Measurements from ENCODE around the gene AAGAB. TPM values are rescaled to one million over a fixed set of nuclear protein-coding genes. Genes with fewer than 3 reads are reported as not detected.

The AAGAB gene
- total and polyA plus RNA-seq, 2 donors (not counting 1 experiment from before 2014, with no cell fraction given) = 55.8 to 62.5 TPM

DNA sequence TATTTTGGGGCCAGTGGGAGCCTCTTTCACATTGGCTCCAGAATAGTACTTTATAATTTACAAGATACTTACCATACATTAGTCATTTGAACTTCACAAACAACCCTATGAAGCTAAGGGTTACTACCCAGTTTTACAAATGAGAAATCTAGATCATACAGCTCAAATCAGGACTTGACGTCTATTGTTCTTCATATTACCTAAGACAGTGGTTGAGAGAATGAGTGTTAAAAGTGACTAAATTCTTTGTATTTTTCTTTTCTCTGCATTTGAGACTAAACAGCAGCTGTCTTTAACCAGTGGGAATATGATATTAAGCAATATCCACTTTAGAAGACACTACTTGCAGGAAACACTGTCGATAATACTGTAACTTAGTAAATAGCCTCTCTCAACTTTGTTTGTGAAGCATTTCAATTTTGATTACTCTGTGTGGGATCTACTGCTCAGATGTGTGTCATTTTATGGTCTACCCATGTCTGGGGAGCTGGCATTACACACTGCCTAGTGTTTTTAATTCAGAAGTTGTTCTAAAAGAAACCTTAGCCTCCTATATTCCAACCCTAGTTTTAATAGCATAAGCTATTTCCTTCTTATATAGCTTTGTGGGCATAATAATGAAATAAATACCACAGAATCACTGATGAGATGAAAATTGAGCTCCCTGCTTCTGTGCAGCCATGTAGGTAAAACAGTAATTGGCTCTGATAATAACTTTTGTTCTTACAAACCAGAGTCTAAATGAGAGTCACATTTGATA, 46.0 kb upstream of the AAGAB start:
- no peak overlapping the region for H3K4me2 ChIP-seq (ENCODE audit: extremely low read depth, insufficient read depth, low read length)
- H3K9me3 ChIP-seq (ENCODE audit: control insufficient read depth, insufficient read depth, low read depth, low read length) = no peaks in the 10 kb centered on the region
- H3K27me3 ChIP-seq (ENCODE audit: control insufficient read depth, insufficient read depth, low read length) = no peaks in the 10 kb centered on the region
- DNase-seq (ENCODE audit: low read depth in 2 of 2) = no peak
- no peaks in the 10 kb centered on the region for H4K20me1 ChIP-seq (ENCODE audit: control insufficient read depth, extremely low read depth, insufficient read depth, low read length)
- no peak overlapping the region for H3K4me3 ChIP-seq (replicated peaks in 1 of 4; ENCODE audit: control extremely low read depth in 1 of 4, insufficient read depth in 1 of 4, low read depth in 3 of 4, low read length in 4 of 4)
- no peaks in the 10 kb centered on the region for H3K79me2 ChIP-seq (ENCODE audit: control insufficient read depth, insufficient read depth, low read length)
- H2AFZ ChIP-seq (ENCODE audit: low read length) = no peak overlapping the region
- no peak for TF ChIP-seq EZH2 (IDR thresholded peaks at IDR 0.05; ENCODE audit: low read length, missing control alignments)
- TF ChIP-seq, protein P1, sequence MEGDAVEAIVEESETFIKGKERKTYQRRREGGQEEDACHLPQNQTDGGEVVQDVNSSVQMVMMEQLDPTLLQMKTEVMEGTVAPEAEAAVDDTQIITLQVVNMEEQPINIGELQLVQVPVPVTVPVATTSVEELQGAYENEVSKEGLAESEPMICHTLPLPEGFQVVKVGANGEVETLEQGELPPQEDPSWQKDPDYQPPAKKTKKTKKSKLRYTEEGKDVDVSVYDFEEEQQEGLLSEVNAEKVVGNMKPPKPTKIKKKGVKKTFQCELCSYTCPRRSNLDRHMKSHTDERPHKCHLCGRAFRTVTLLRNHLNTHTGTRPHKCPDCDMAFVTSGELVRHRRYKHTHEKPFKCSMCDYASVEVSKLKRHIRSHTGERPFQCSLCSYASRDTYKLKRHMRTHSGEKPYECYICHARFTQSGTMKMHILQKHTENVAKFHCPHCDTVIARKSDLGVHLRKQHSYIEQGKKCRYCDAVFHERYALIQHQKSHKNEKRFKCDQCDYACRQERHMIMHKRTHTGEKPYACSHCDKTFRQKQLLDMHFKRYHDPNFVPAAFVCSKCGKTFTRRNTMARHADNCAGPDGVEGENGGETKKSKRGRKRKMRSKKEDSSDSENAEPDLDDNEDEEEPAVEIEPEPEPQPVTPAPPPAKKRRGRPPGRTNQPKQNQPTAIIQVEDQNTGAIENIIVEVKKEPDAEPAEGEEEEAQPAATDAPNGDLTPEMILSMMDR (conservative IDR thresholded peaks at IDR 0.05 in 1 of 2, IDR thresholded peaks at IDR 0.05 in 1 of 2; ENCODE audit: low read depth in 1 of 2, low read length in 2 of 2) = no peak
- H3K4me1 ChIP-seq (ENCODE audit: control insufficient read depth, extremely low read depth, insufficient read depth, low read length) = no peaks in the 10 kb centered on the region
- no peaks in the 10 kb centered on the region for H3K36me3 ChIP-seq (ENCODE audit: control insufficient read depth, insufficient read depth, low read length)
- H3K27ac ChIP-seq (ENCODE audit: insufficient read depth, low read length) = no peak overlapping the region
- no peak overlapping the region for H3K9ac ChIP-seq (ENCODE audit: insufficient read depth, low read length)

DNA sequence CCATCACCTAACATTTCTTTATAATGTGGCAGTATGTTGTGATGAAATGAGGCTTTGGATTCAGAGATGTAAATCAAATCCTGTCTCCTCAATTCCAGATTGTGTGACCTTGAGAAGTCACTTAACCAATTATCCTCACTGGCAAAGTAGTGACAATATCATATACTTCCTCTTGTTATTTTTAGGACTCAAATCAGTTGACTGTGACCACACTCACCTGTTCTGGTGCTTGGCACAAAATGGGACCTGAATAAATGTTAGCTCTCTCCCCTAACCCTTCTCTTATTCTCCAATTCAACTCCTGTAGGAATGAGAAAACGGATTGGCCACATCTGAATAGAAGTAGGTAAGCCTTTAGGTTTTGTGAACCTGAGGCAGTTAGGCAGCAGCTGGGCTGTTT, 42.2 kb upstream of the AAGAB start:
- H2AFZ ChIP-seq (ENCODE audit: low read length) = no peak overlapping the region
- DNase-seq (ENCODE audit: low read depth in 2 of 2) = no peak

DNA sequence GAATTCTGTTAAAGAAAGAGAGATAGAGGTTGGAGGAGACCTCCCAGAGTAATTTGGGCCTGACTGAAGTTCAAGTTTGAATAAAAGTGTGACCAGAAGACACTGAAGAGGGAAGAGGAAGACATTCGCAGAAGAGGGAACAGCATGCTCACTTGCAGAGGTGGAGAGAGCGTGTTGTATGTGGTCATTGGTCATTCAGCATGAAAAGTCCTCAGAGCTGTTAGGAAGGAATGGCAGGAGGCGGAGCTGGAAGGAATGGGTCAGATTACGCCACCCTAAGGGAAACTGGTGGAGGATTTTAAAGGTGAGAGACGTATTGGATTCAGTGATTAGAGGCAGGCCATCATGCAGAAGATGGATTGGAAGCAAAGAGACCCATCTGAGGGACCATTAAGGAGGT, 41.7 kb upstream of the AAGAB start:
- no peak overlapping the region for H3K4me2 ChIP-seq (ENCODE audit: extremely low read depth, insufficient read depth, low read length)
- no peak overlapping the region for H2AFZ ChIP-seq (ENCODE audit: low read length)
- no peak overlapping the region for H3K4me3 ChIP-seq (replicated peaks in 1 of 4; ENCODE audit: control extremely low read depth in 1 of 4, insufficient read depth in 1 of 4, low read depth in 3 of 4, low read length in 4 of 4)
- no peak overlapping the region for H3K27ac ChIP-seq (ENCODE audit: insufficient read depth, low read length)
- H4K20me1 ChIP-seq (ENCODE audit: control insufficient read depth, extremely low read depth, insufficient read depth, low read length) = no peaks in the 10 kb centered on the region
- no peaks in the 10 kb centered on the region for H3K4me1 ChIP-seq (ENCODE audit: control insufficient read depth, extremely low read depth, insufficient read depth, low read length)
- no peak for DNase-seq (ENCODE audit: low read depth in 2 of 2)
- H3K9ac ChIP-seq (ENCODE audit: insufficient read depth, low read length) = no peak overlapping the region
- no peaks in the 10 kb centered on the region for H3K36me3 ChIP-seq (ENCODE audit: control insufficient read depth, insufficient read depth, low read length)
- no peaks in the 10 kb centered on the region for H3K79me2 ChIP-seq (ENCODE audit: control insufficient read depth, insufficient read depth, low read length)
- no peaks in the 10 kb centered on the region for H3K27me3 ChIP-seq (ENCODE audit: control insufficient read depth, insufficient read depth, low read length)
- no peaks in the 10 kb centered on the region for H3K9me3 ChIP-seq (ENCODE audit: control insufficient read depth, insufficient read depth, low read depth, low read length)
- TF ChIP-seq, protein P1 (conservative IDR thresholded peaks at IDR 0.05 in 1 of 2, IDR thresholded peaks at IDR 0.05 in 1 of 2; ENCODE audit: low read depth in 1 of 2, low read length in 2 of 2) = no peak
- no peak for TF ChIP-seq EZH2 (IDR thresholded peaks at IDR 0.05; ENCODE audit: low read length, missing control alignments)

More for the DNA sequence above, 42.2 kb upstream of the AAGAB start:
- Histone ChIP-seq H3K36me3 (ENCODE audit: control insufficient read depth, insufficient read depth, low read length) (no peaks in the 10 kb centered on the region), H3K9ac (ENCODE audit: insufficient read depth, low read length) (no peak overlapping the region), H3K4me3 (replicated peaks in 1 of 4; ENCODE audit: control extremely low read depth in 1 of 4, insufficient read depth in 1 of 4, low read depth in 3 of 4, low read length in 4 of 4) (no peak overlapping the region), H3K79me2 (ENCODE audit: control insufficient read depth, insufficient read depth, low read length) (no peaks in the 10 kb centered on the region), H3K27me3 (ENCODE audit: control insufficient read depth, insufficient read depth, low read length) (no peaks in the 10 kb centered on the region), H3K4me2 (ENCODE audit: extremely low read depth, insufficient read depth, low read length) (no peak overlapping the region), H3K9me3 (ENCODE audit: control insufficient read depth, insufficient read depth, low read depth, low read length) (no peaks in the 10 kb centered on the region), H4K20me1 (ENCODE audit: control insufficient read depth, extremely low read depth, insufficient read depth, low read length) (no peaks in the 10 kb centered on the region), H3K4me1 (ENCODE audit: control insufficient read depth, extremely low read depth, insufficient read depth, low read length) (no peaks in the 10 kb centered on the region), H3K27ac (ENCODE audit: insufficient read depth, low read length) (no peak overlapping the region)
- TF ChIP-seq, protein P1 (conservative IDR thresholded peaks at IDR 0.05 in 1 of 2, IDR thresholded peaks at IDR 0.05 in 1 of 2; ENCODE audit: low read depth in 1 of 2, low read length in 2 of 2) = no peak

Measured in fibroblast of lung (primary cell).